ENCODE data around the gene MAGEF1.

The MAGEF1 gene

GRCh38 chr3:184741798-184742675 is 30.2 kb upstream of the MAGEF1 start:
- H3K9me3 ChIP-seq (ENCODE audit: control insufficient read depth in 1 of 2, low read length in 2 of 2) = no peaks in the 10 kb centered on the region
- no peaks in the 10 kb centered on the region for H3K27me3 ChIP-seq (ENCODE audit: control insufficient read depth in 1 of 2, insufficient read depth in 2 of 2, low read length in 2 of 2)
- no peak overlapping the region for H3K9ac ChIP-seq (ENCODE audit: low read depth in 1 of 2, low read length in 2 of 2)
- H3K4me3 ChIP-seq (ENCODE audit: low read depth in 1 of 2, low read length in 2 of 2) = no peak overlapping the region
- peaks cover 5 to 12% of the 10 kb centered on the region in 2 donors for H3K4me1 ChIP-seq (ENCODE audit: control insufficient read depth in 1 of 2, insufficient read depth in 2 of 2, low read length in 2 of 2)
- H3K36me3 ChIP-seq (ENCODE audit: control insufficient read depth in 1 of 2, insufficient read depth in 2 of 2, low read length in 2 of 2) = no peaks in the 10 kb centered on the region
- no peak overlapping the region for H3K27ac ChIP-seq (ENCODE audit: low read depth, low read length)

- no peak overlapping the region for H3K4me3 ChIP-seq (ENCODE audit: low read depth in 1 of 2, low read length in 2 of 2)
- H3K4me1 ChIP-seq (ENCODE audit: control insufficient read depth in 1 of 2, insufficient read depth in 2 of 2, low read length in 2 of 2) = peaks cover 5 to 12% of the 10 kb centered on the region in 2 donors
- no peaks in the 10 kb centered on the region for H3K27me3 ChIP-seq (ENCODE audit: control insufficient read depth in 1 of 2, insufficient read depth in 2 of 2, low read length in 2 of 2)
- no peaks in the 10 kb centered on the region for H3K9me3 ChIP-seq (ENCODE audit: control insufficient read depth in 1 of 2, low read length in 2 of 2)
- H3K36me3 ChIP-seq (ENCODE audit: control insufficient read depth in 1 of 2, insufficient read depth in 2 of 2, low read length in 2 of 2) = no peaks in the 10 kb centered on the region
- H3K9ac ChIP-seq (ENCODE audit: low read depth in 1 of 2, low read length in 2 of 2) = no peak overlapping the region
- H3K27ac ChIP-seq (ENCODE audit: low read depth, low read length) = no peak overlapping the region
Observed at GRCh38 chr3:184741259-184741556, 29.3 kb upstream of the MAGEF1 start.

- no peak overlapping the region for H3K27ac ChIP-seq (ENCODE audit: low read depth, low read length)
- no peak overlapping the region for H3K4me3 ChIP-seq (ENCODE audit: low read depth in 1 of 2, low read length in 2 of 2)
- peaks cover 5 to 13% of the 10 kb centered on the region in 2 donors for H3K4me1 ChIP-seq (ENCODE audit: control insufficient read depth in 1 of 2, insufficient read depth in 2 of 2, low read length in 2 of 2)
- no peaks in the 10 kb centered on the region for H3K36me3 ChIP-seq (ENCODE audit: control insufficient read depth in 1 of 2, insufficient read depth in 2 of 2, low read length in 2 of 2)
- H3K9me3 ChIP-seq (ENCODE audit: control insufficient read depth in 1 of 2, low read length in 2 of 2) = no peaks in the 10 kb centered on the region
- no peak overlapping the region for H3K9ac ChIP-seq (ENCODE audit: low read depth in 1 of 2, low read length in 2 of 2)
- H3K27me3 ChIP-seq (ENCODE audit: control insufficient read depth in 1 of 2, insufficient read depth in 2 of 2, low read length in 2 of 2) = no peaks in the 10 kb centered on the region
Observed at GRCh38 chr3:184740509-184741258, 28.8 kb upstream of the MAGEF1 start.

- Histone ChIP-seq H3K27me3 (ENCODE audit: control insufficient read depth in 1 of 2, insufficient read depth in 2 of 2, low read length in 2 of 2) (no peaks in the 10 kb centered on the region), H3K9ac (ENCODE audit: low read depth in 1 of 2, low read length in 2 of 2) (no peak overlapping the region), H3K4me1 (ENCODE audit: control insufficient read depth in 1 of 2, insufficient read depth in 2 of 2, low read length in 2 of 2) (peaks cover 10 to 20% of the 10 kb centered on the region in 2 donors), H3K36me3 (ENCODE audit: control insufficient read depth in 1 of 2, insufficient read depth in 2 of 2, low read length in 2 of 2) (no peaks in the 10 kb centered on the region), H3K4me3 (ENCODE audit: low read depth in 1 of 2, low read length in 2 of 2) (no peak overlapping the region), H3K27ac (ENCODE audit: low read depth, low read length) (no peak overlapping the region), H3K9me3 (ENCODE audit: control insufficient read depth in 1 of 2, low read length in 2 of 2) (no peaks in the 10 kb centered on the region)
Observed at GRCh38 chr3:184739594-184740505, 28.0 kb upstream of the MAGEF1 start.

GRCh38 chr3:184738982-184739381 is 27.1 kb upstream of the MAGEF1 start:
- H3K27me3 ChIP-seq (ENCODE audit: control insufficient read depth in 1 of 2, insufficient read depth in 2 of 2, low read length in 2 of 2) = no peaks in the 10 kb centered on the region
- no peaks in the 10 kb centered on the region for H3K36me3 ChIP-seq (ENCODE audit: control insufficient read depth in 1 of 2, insufficient read depth in 2 of 2, low read length in 2 of 2)
- peaks cover 12 to 20% of the 10 kb centered on the region in 2 donors for H3K4me1 ChIP-seq (ENCODE audit: control insufficient read depth in 1 of 2, insufficient read depth in 2 of 2, low read length in 2 of 2)
- no peak overlapping the region for H3K27ac ChIP-seq (ENCODE audit: low read depth, low read length)
- H3K4me3 ChIP-seq (ENCODE audit: low read depth in 1 of 2, low read length in 2 of 2) = no peak overlapping the region
- H3K9me3 ChIP-seq (ENCODE audit: control insufficient read depth in 1 of 2, low read length in 2 of 2) = no peaks in the 10 kb centered on the region
- H3K9ac ChIP-seq (ENCODE audit: low read depth in 1 of 2, low read length in 2 of 2) = no peak overlapping the region

GRCh38 chr3:184738506-184738890 is 26.6 kb upstream of the MAGEF1 start:
- Histone ChIP-seq H3K4me3 (ENCODE audit: low read depth in 1 of 2, low read length in 2 of 2) (peak overlapping the region in 1 of 2 donors; percentile 4), H3K27me3 (ENCODE audit: control insufficient read depth in 1 of 2, insufficient read depth in 2 of 2, low read length in 2 of 2) (no peaks in the 10 kb centered on the region), H3K36me3 (ENCODE audit: control insufficient read depth in 1 of 2, insufficient read depth in 2 of 2, low read length in 2 of 2) (no peaks in the 10 kb centered on the region), H3K27ac (ENCODE audit: low read depth, low read length) (no peak overlapping the region), H3K4me1 (ENCODE audit: control insufficient read depth in 1 of 2, insufficient read depth in 2 of 2, low read length in 2 of 2) (peaks cover 12 to 20% of the 10 kb centered on the region in 2 donors), H3K9me3 (ENCODE audit: control insufficient read depth in 1 of 2, low read length in 2 of 2) (no peaks in the 10 kb centered on the region), H3K9ac (ENCODE audit: low read depth in 1 of 2, low read length in 2 of 2) (no peak overlapping the region)

- peak overlapping the region in 1 of 2 donors; percentile 4 for H3K4me3 ChIP-seq (ENCODE audit: low read depth in 1 of 2, low read length in 2 of 2)
- H3K4me1 ChIP-seq (ENCODE audit: control insufficient read depth in 1 of 2, insufficient read depth in 2 of 2, low read length in 2 of 2) = peaks cover 10 to 20% of the 10 kb centered on the region in 2 donors
- no peaks in the 10 kb centered on the region for H3K9me3 ChIP-seq (ENCODE audit: control insufficient read depth in 1 of 2, low read length in 2 of 2)
- H3K27me3 ChIP-seq (ENCODE audit: control insufficient read depth in 1 of 2, insufficient read depth in 2 of 2, low read length in 2 of 2) = no peaks in the 10 kb centered on the region
- no peaks in the 10 kb centered on the region for H3K36me3 ChIP-seq (ENCODE audit: control insufficient read depth in 1 of 2, insufficient read depth in 2 of 2, low read length in 2 of 2)
- no peak overlapping the region for H3K9ac ChIP-seq (ENCODE audit: low read depth in 1 of 2, low read length in 2 of 2)
- no peak overlapping the region for H3K27ac ChIP-seq (ENCODE audit: low read depth, low read length)
Observed at GRCh38 chr3:184737641-184738505, 26.0 kb upstream of the MAGEF1 start.

- Histone ChIP-seq H3K4me1 (ENCODE audit: control insufficient read depth in 1 of 2, insufficient read depth in 2 of 2, low read length in 2 of 2) (peaks cover 8 to 20% of the 10 kb centered on the region in 2 donors), H3K27me3 (ENCODE audit: control insufficient read depth in 1 of 2, insufficient read depth in 2 of 2, low read length in 2 of 2) (no peaks in the 10 kb centered on the region), H3K27ac (ENCODE audit: low read depth, low read length) (no peak overlapping the region), H3K4me3 (ENCODE audit: low read depth in 1 of 2, low read length in 2 of 2) (no peak overlapping the region), H3K36me3 (ENCODE audit: control insufficient read depth in 1 of 2, insufficient read depth in 2 of 2, low read length in 2 of 2) (no peaks in the 10 kb centered on the region), H3K9ac (ENCODE audit: low read depth in 1 of 2, low read length in 2 of 2) (no peak overlapping the region), H3K9me3 (ENCODE audit: control insufficient read depth in 1 of 2, low read length in 2 of 2) (no peaks in the 10 kb centered on the region)
Observed at GRCh38 chr3:184737063-184737462, 25.2 kb upstream of the MAGEF1 start.

GRCh38 chr3:184734903-184735701 is 23.2 kb upstream of the MAGEF1 start:
- Histone ChIP-seq H3K4me1 (ENCODE audit: control insufficient read depth in 1 of 2, insufficient read depth in 2 of 2, low read length in 2 of 2) (peaks cover 8 to 20% of the 10 kb centered on the region in 2 donors), H3K9ac (ENCODE audit: low read depth in 1 of 2, low read length in 2 of 2) (no peak overlapping the region), H3K36me3 (ENCODE audit: control insufficient read depth in 1 of 2, insufficient read depth in 2 of 2, low read length in 2 of 2) (no peaks in the 10 kb centered on the region), H3K4me3 (ENCODE audit: low read depth in 1 of 2, low read length in 2 of 2) (no peak overlapping the region), H3K27ac (ENCODE audit: low read depth, low read length) (no peak overlapping the region), H3K9me3 (ENCODE audit: control insufficient read depth in 1 of 2, low read length in 2 of 2) (no peaks in the 10 kb centered on the region), H3K27me3 (ENCODE audit: control insufficient read depth in 1 of 2, insufficient read depth in 2 of 2, low read length in 2 of 2) (no peaks in the 10 kb centered on the region)
